LNCaP clone FGC (cell line): ENCODE measurements around the gene TUBG1.

Experiments used
- DNase-seq: peaks from one replicate; pipeline ENCODE4 v3.0.0-alpha.2; 2011; ENCODE audit warnings: low read depth
- H3K4me3 ChIP-seq: 2 replicates; pipeline ENCODE4 v1.5.1; 2011; ENCODE audit warnings: mild to moderate bottlenecking, low read depth, low read length, control low read depth
- CTCF ChIP-seq: IDR thresholded peaks from 2 replicates; pipeline ENCODE4 v1.5.1; 2012; ENCODE audit warnings: mild to moderate bottlenecking; ENCODE audit not compliant: control insufficient read depth, insufficient read depth; ENCODE audit errors: extremely low read depth

TUBG1 gene

GRCh38 chr17:42579794-42580551, 29.5 kb upstream of the TUBG1 start:
- no peak for TF ChIP-seq CTCF
- DNase-seq: no peak
- H3K4me3 ChIP-seq: no peak overlapping the region

GRCh38 chr17:42581744-42582270, 27.7 kb upstream of the TUBG1 start:
- no peak overlapping the region for H3K4me3 ChIP-seq
- no peak for DNase-seq
- no peak for TF ChIP-seq CTCF

- no peak for DNase-seq
- no peak for TF ChIP-seq CTCF
- H3K4me3 ChIP-seq: no peak overlapping the region
Observed at GRCh38 chr17:42584880-42585279, 24.6 kb upstream of the TUBG1 start.

- no peak for TF ChIP-seq CTCF
- DNase-seq: no peak
- no peak overlapping the region for H3K4me3 ChIP-seq
Observed at GRCh38 chr17:42585353-42585752, 24.1 kb upstream of the TUBG1 start.

GRCh38 chr17:42586514-42587230, 22.8 kb upstream of the TUBG1 start:
- no peak overlapping the region for H3K4me3 ChIP-seq
- no peak for TF ChIP-seq CTCF
- DNase-seq: no peak

GRCh38 chr17:42590886-42591285, 18.6 kb upstream of the TUBG1 start:
- H3K4me3 ChIP-seq: no peak overlapping the region
- no peak for DNase-seq
- no peak for TF ChIP-seq CTCF
